GM12892 (cell line): Measurements from ENCODE around the gene PALLD.

Experiments
- POLR2A ChIP-seq: IDR thresholded peaks from 2 replicates; pipeline ENCODE4 v1.6.1; 2011; ENCODE audit warnings: low read depth, low read length, control low read depth
- POLR2AphosphoS5 ChIP-seq: IDR thresholded peaks from 2 replicates; pipeline ENCODE4 v1.6.1; 2011; ENCODE audit warnings: low read depth, low read length, control low read depth

DNA sequence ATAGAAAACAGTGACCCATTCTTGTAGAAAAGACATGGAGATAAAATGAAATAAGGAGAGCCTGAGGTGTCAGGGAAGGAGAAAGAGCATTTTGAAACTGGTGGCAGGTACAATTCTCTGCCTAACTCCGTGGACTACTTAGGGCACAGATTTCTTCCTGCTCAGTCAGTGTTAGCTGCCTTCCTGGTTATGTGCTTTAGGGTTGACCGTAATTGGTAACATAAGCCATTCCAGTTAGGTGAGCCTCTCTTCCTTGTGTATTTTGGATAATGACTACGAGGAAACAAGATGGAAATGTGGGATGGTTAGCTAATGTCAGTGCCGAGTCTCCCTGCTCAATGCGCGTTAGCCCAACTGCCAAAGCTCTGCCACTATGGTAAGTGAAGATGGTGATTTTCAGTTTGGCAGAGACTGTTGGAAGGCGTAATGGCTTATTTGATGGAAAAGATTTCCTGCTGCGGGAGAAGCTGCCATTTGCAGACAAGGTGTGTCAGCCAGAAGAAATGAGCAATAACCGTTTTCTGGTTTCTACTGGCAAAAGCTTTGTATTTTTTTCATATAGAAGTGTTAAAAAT lies 339.1 kb downstream of the PALLD start:
- TF ChIP-seq POLR2A (no peak), POLR2AphosphoS5 (no peak)
